PC-9 (cell line): ENCODE results near the gene MYOM3.

ENCODE experiments used
- CTCF ChIP-seq: fragments of 200-600 bp; sonication (generic); conservative IDR thresholded peaks from 2 replicates; pipeline ENCODE4 v1.6.1; 2017; ENCODE audit warnings: mixed run types, antibody characterized with exemption, mild to moderate bottlenecking, moderate library complexity
- EZH2 ChIP-seq: fragments of 200-600 bp; sonication (generic); IDR thresholded peaks from 2 replicates; pipeline ENCODE4 v1.8.0; 2017; ENCODE audit warnings: antibody characterized with exemption, low read depth

DNA sequence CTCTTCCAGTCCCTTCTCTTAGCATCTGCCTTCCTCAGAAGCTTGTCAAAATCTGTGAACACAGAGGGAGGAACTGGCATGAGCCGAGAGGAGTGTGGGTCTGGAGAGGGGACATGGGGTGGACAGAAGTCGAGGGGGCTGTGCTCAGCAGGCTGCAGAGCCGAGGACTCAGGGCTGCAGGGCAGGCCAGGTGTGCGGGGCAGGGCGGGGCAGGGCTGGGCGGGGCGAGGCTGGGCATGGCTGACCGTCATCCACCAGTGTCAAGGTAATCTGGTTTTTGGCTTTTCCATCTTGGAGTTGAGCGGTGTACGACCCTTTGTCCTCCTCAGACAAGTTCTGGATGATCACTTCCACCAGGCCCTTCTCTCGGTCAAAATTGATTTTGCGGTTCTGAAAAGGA lies 44.0 kb downstream of the MYOM3 start:
- no peak for TF ChIP-seq CTCF
- TF ChIP-seq EZH2, result no peak
